Medulla oblongata (tissue), 1 donor: Measurements from ENCODE around the gene KRT26.
"Not testable (repeated sequence)": the region's sequence is repeated elsewhere in the genome, so short reads cannot be mapped to it uniquely, and the experiment has no call there.

Experiments used
- DNase-seq: peaks from one replicate; pipeline ENCODE4 v3.0.0-alpha.2; 2015; ENCODE audit errors: extremely low spot score

Gene KRT26, protein sequence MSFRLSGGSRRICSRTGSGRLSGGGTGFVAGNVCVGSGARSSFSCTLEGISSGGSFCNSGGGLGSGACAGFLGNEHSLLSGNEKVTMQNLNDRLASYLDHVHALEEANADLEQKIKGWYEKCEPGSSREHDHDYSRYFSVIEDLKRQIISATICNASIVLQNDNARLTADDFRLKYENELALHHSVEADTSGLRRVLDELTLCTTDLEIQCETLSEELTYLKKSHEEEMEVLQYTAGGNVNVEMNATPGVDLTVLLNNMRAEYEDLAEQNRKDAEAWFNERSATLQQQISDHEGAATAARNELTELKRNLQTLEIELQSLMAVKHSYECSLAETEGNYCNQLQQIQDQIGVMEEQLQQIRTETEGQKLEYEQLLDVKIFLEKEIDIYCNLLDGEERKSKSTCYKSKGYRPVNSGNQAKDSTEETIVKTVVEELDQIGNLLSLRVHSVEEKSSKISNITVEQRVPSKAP

DNA sequence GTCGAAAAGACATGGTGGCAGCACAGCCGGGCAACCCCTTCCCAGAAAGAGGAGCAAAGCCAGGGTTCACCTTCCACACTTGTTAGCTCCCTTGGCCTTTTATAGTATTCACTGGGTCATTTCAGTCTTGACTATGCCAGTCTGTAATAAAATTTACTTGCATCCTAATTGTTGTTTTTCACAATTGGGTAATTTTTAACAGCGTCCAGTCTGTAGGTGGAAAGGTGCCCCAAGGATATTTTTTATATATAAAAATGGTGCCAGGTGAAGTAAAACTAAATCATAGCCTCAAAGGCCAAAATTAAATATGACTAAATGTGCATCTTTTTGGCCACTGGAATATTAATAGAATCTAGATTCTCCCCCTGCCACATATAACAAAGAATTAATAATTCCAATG lies at the start of gene KRT26:
Gene KRT26 (minus strand): TSS at position 101 of the 400 bp plus-strand sequence. CDS start 88 bp downstream, at position 13.
- DNase-seq, result no peak

- DNase-seq, result no peak
These were observed 49.5 kb upstream of the KRT26 start for GRCh38 chr17:40821536-40821935.

DNA sequence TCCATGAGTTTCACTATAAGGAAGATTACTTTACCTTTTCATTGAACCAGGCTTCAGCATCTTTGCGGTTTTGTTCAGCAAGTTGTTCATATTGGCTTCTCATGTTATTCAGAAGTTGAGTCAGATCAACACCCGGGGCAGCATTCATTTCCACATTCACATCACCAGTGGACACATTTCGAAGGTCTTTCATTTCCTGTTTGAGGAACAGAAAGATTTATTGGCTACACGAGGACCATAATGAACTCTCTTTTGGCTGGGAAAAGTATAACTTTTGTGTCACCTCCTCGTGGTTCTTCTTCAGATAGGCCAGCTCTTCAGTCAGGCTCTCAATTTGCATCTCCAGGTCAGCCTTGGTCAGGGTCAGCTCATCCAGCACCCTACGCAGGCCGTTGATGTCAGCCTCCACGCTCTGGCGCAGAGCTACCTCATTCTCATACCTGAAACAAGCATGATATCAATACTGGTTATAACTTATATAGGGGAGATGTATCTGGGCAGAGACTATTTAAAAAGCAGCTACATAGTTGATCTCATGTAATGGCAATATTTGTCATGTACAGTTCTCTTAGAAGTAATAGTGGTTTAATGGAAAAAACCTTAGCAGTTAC lies 48.3 kb upstream of the KRT26 start:
- no peak for DNase-seq

- peak; percentile 6 for DNase-seq
These were observed 47.6 kb upstream of the KRT26 start for GRCh38 chr17:40819528-40820125.

DNA sequence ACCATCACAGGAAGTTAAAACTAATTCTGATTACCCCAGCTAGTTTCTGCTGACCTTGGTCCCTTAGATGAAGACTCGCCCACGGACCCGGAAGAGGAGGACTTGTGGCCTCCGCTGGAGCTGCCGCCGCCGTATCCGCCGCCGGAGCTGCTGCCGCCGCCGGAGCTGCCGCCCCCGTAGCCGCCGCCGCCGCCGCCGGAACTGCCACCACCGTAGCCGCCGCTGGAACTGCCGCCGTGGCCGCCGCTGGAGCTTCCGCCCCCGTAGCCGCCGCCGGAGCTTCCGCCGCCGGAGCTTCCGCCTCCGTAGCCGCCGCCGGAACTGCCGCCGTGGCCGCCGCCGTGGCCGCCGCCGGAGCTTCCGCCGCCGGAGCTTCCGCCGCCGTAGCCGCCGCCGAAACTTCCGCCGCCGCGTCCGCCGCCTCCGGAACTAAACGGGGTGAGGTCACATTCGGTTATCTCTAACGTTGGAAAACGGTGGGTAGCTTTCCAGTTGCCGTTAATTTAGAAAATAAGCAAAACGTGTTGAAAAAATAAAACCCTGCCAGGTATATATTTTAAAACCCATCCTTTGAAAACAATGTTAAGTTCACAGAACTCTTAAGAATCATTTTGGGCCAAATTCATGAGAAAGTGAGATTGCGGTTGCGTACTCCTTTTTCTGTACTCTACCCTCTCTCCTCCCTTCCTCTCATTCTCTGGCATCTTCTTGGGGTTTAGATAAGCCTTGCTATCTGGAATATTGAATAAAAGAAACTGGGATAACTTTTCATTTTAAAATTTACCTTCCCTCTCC lies 46.9 kb upstream of the KRT26 start:
- DNase-seq, result peak; percentile 66

- DNase-seq, result no peak
These were observed 46.3 kb upstream of the KRT26 start for GRCh38 chr17:40818343-40818732.

DNA sequence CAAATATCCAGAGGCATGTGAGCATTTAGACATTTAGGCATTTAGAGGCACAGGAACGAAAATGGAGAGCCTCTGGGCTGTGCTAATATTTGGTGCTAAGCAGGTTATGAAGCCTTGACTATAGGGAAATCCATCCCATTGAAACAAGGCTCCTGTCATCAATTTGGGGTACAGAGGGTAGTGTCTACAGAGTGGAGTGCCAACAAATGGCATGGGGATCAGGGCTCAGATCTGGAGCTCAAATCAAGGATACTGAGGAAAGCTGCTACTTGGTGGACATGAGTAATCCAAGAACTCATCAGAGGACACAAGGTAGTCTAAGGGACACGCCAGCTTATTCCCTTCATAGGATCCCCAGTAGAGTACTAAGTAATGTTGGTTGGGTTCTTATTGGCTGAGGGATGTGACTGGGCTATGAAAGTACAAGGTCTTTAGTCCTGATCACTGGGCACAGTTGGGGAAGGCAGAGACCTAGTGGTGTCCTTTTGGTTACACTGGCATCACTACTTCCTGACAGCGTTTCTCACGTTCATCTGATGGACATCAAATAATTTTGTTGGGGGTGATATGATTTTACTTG lies 45.2 kb upstream of the KRT26 start:
- no peak for DNase-seq

GRCh38 chr17:40816569-40816968 lies 44.6 kb upstream of the KRT26 start:
- no peak for DNase-seq

GRCh38 chr17:40815381-40815780 lies 43.4 kb upstream of the KRT26 start:
- DNase-seq, result no peak

- not testable (repeated sequence) for DNase-seq
These were observed 42.7 kb upstream of the KRT26 start for GRCh38 chr17:40814657-40815056.

DNA sequence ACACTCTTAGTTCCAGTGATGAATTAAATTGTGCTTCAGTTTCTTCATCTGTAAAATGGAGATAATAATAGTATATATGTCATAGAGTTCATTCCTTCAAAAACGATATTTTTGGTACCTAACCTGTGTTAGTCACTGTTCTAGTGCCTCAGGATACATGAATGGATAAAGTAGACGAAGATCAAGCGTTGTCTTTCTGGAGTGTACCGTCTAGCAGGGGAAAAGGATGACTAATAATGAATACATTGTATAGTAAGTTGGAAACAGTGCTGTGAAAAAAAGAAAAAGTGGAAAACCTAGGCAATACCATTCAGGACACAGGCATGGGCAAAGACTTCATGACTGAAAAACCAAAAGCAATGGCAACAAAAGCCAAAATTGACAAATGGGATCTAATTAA lies 41.8 kb upstream of the KRT26 start:
- DNase-seq, result no peak

DNA sequence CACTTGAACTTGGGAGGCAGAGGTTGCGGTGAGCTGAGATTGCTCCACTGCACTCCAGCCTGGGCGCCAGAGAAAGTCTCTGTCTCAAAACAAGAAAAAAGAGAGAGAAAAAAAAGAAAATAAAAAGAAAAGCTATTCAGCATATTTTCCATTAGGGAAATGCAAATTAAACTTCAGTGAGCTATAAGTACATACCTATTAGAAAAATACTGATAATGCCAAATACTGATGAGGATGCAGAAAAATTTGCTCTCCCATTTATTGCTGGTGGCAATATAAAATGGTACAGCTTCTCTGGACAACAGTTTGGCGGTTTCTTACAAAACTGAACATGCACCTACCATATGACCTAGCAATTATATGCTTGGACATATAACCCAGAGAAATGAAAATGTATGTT lies 40.6 kb upstream of the KRT26 start:
- no peak for DNase-seq

DNA sequence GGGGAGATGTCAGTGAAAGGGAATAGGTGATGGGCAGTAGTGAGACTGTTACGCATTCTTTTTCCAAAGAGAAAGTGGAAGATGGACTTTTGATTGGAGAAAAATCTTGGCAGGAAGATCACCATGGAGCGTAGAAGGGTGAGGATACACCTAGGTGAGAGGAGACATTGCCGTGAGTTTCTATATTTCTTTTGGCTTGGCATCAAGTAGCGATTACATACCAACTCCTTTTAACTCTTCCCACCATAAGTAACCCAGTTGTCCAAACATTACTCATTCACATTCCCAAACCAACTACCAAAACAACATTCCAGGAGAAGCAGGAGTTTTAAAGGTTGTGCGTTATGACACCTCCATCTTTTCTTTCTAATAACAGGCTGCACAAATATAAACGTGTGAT lies 38.5 kb upstream of the KRT26 start:
- DNase-seq, result no peak

DNA sequence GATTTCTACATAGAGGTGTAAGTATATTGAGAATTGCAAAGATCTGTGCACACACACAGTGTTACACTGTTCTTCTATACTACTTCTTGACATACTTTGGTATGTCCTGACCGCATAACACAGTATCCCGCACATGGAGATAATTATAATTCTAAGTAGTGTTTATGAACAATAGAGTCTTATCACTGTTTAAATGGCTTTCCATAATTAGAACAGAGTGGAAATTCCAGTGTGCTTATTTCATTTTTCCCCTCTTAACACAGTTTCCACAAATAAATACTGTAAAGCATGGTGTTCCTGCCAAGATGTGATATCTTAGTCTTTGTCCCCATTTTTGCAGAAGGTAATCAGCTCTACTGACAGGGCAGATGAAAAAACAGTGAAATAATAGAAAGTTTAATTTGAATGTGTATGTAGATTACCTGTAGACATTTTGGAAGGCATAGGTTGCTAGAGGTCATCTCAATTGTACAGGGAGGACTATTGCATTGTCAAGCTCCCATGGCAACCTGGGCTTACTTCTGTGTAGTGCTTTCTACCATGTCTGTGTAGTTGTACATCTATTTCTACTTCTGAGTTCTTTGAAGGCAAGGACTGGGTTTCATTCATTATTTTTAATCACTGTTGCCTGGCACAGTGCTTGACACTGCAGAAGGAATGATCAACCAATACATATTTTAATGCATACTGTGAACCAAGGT lies 37.9 kb upstream of the KRT26 start:
- DNase-seq, result no peak

DNA sequence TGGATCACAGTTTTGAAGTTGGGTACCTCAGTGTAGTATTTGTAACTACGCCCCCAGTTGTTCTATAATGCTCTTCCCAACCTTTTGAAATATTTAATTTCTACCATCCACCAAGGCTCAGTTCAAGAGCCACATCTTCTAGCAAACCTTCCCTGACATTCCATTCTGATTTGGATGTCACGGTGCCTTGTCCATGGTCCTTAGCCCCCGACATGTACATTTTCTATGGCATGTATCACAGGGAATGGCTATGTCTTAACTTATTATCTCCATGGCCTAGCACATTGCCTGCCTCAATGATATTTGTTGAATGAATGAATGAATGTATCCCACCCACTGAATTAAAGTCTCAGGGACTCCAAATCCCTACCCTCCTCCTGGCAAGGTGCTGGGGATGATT lies 34.1 kb upstream of the KRT26 start:
- no peak for DNase-seq

DNA sequence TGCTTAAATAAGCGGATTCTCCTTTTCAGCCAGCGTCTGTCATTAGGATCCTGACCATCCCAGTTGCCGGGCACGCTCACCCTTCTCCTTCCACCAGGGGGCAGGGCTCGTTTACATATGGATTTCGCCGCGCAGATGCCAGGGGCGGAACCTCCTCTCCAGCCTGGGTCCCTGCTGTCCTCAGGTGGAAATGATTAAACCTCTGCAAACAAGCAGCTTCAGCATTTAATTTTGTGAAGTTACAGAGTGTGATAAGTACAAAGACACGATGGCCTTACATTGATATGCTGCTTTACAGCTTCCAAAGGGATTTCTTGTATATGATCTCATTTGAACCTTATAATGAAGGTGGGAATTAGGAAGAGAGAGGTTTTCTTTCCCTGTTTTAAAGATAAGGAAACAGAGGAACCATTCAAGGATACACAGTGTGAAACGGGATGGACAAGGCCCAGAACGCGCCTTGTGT lies 31.6 kb upstream of the KRT26 start:
- peak; percentile 58 for DNase-seq

DNA sequence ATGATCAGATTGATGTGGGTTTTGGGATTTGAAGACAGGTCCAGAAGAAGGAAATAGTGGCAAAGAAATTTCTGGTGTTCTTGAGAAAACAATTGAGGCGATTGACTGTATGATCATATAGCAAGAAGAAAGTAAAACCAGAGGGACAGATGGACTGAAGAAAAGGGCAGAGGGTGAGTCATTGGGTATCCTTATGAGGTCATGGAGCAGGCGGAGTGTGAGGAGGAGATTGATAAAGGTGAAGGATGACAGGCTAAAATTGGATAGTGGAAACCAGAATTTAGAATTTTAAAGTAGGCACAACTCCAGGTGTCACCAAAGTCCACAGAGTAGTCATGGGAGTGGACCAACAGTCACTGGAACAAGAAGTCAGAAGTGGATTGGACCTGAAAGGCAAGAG lies 29.2 kb upstream of the KRT26 start:
- no peak for DNase-seq

DNA sequence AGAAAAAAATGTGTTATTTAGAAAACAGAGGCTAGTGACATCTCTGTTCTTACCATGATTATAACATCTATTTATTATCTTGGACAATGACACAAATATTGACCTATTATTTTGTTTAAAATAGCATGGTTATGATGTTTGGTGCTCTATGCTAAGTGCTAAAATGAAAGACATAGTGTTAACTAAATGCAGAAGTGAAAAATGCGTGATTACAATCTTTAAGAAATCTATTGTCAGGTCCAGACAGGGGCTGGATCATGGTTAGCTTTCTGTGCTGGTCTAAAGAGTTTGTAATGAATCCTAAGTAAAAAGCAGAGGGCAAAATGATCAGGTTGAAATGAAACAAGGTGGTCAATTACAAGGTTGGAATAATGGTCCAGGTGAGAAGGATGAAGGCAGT lies 28.4 kb upstream of the KRT26 start:
- no peak for DNase-seq

DNA sequence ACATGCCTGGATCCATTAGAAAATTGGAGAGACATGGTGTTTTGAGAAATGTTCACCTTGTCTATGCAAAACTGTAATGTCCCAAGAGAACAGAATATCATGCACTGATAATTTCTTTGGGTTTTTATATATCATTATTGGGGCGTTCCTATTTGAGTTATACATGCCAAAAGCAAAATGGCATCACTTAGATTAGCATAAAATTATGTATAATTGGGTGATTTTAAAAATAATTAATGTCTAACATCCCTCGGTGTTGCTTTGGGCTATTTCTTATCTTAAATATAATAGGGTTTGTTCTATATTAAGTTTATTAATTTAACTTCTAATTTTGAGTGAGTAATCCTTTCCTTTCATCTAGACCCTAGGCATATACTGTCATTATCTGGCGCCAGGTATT lies 27.9 kb upstream of the KRT26 start, which contains the start of gene KRT28:
Gene KRT28 (minus strand): TSS at position 101 of the 400 bp plus-strand sequence. CDS start 66 bp downstream, at position 35.
- DNase-seq, result no peak

- no peak for DNase-seq
These were observed 24.8 kb upstream of the KRT26 start for GRCh38 chr17:40796846-40797245.
